ENCODE data around the gene CDK18.
A peak's percentile ranks its signal among the peaks of the same experiment; 100 is the strongest.
"Not testable (repeated sequence)": the region's sequence is repeated elsewhere in the genome, so short reads cannot be mapped to it uniquely, and the experiment has no call there.

GRCh38 chr1:205478985-205479384, 25.5 kb upstream of the CDK18 start:
- TF ChIP-seq CTCF (IDR thresholded peaks at IDR 0.05 in 2 of 3, conservative IDR thresholded peaks at IDR 0.05 in 1 of 3; ENCODE audit: insufficient read depth in 2 of 3, low read depth in 1 of 3, low read length in 3 of 3); SP2 (IDR thresholded peaks at IDR 0.05; ENCODE audit: extremely low read depth, low read depth, low read length, poor library complexity, severe bottlenecking); ZNF253 (CRISPR knock-in tag; conservative IDR thresholded peaks at IDR 0.05): not testable (repeated sequence)
- TF ChIP-seq ZNF121 (CRISPR knock-in tag; conservative IDR thresholded peaks at IDR 0.05): peak; percentile 99
